ENCODE results near the gene ERN1.

DNA sequence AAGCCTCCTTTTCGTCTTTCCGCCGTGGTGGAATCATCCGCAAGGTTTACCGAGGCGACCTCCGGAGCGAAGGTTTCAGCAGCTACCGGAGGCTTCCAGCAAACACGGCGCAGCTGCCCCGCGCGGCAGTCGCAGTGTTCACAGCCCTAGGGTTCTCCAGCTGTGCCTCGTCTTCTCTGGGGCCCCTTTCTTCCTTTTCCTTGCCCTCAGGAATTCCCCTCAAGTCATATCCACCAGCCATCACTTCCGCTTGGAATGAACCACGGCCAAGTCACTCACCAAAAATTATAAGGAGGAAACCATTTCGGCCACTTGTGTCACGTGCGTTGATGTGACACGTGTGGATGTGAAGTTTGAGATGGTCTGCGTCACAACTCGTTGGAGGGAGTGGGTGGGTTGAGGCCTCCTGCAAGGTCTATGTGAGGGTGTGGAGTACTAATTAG lies 636 bp upstream of the ERN1 start:
- TF ChIP-seq POLR2A (IDR thresholded peaks at IDR 0.05; ENCODE audit: extremely low read depth, insufficient read length) (no peak), CTCF (IDR thresholded peaks at IDR 0.05; ENCODE audit: low read depth, low read length) (no peak), MAX (IDR thresholded peaks at IDR 0.05; ENCODE audit: low read depth, low read length) (no peak), MYC (IDR thresholded peaks at IDR 0.05; ENCODE audit: low read depth, low read length) (no peak)

Data from NB4 (cell line).